SJCRH30 (cell line): ENCODE results near the gene RAP2A. TPM values are rescaled to one million over a fixed set of nuclear protein-coding genes. Genes with fewer than 3 reads are reported as not detected.
A peak's percentile ranks its signal among the peaks of the same experiment; 100 is the strongest.

Experiments used
- DNase-seq, 2 experiments: peaks; one replicate each; pipeline ENCODE4 v3.0.0-alpha.2; 2015 to 2020
- H3K27ac ChIP-seq: fragments of 250-450 bp; sonication (Bioruptor Pico); 2 replicates; pipeline ENCODE4 v1.5.1; 2020; ENCODE audit warnings: mild to moderate bottlenecking, moderate library complexity
- H3K27me3 ChIP-seq: fragments of 250-450 bp; sonication (Bioruptor Pico); 2 replicates; pipeline ENCODE4 v1.5.1; 2020; ENCODE audit warnings: mild to moderate bottlenecking, moderate library complexity
- H3K36me3 ChIP-seq: fragments of 250-450 bp; sonication (Bioruptor Pico); 2 replicates; pipeline ENCODE4 v1.5.1; 2020; ENCODE audit warnings: mild to moderate bottlenecking, moderate library complexity
- H3K4me1 ChIP-seq: fragments of 250-450 bp; sonication (Bioruptor Pico); 2 replicates; pipeline ENCODE4 v1.5.1; 2020; ENCODE audit warnings: mild to moderate bottlenecking, moderate library complexity
- H3K4me3 ChIP-seq: fragments of 250-450 bp; sonication (Bioruptor Pico); 2 replicates; pipeline ENCODE4 v1.5.1; 2020; ENCODE audit warnings: mild to moderate bottlenecking, moderate library complexity
- H3K9me3 ChIP-seq: fragments of 250-450 bp; sonication (Bioruptor Pico); replicated peaks from 2 replicates; pipeline ENCODE4 v1.5.1; 2020; ENCODE audit warnings: mild to moderate bottlenecking, moderate library complexity
- total RNA-seq: library from RNA; depleted of rRNA; stranded (reverse); fragments of >200 nt; shearing (Covaris generic); gene quantifications from 2 replicates; pipeline ENCODE4 v1.2.3, GENCODE V29; 2014

Gene RAP2A
- total RNA-seq, 1 experiment from 2014 or later, result 28.9 TPM

- no peak for DNase-seq
- Histone ChIP-seq H3K27me3 (no peaks in the 10 kb centered on the region), H3K36me3 (no peaks in the 10 kb centered on the region), H3K4me1 (peaks cover 5% of the 10 kb centered on the region), H3K9me3 (no peaks in the 10 kb centered on the region), H3K4me3 (no peak overlapping the region), H3K27ac (no peak overlapping the region)
Observed at GRCh38 chr13:97484301-97484700, 50.3 kb downstream of the RAP2A start.

- no peaks in the 10 kb centered on the region for H3K27me3 ChIP-seq
- DNase-seq, result no peak
- H3K9me3 ChIP-seq, result no peaks in the 10 kb centered on the region
- H3K36me3 ChIP-seq, result no peaks in the 10 kb centered on the region
- no peak overlapping the region for H3K4me3 ChIP-seq
- H3K27ac ChIP-seq, result no peak overlapping the region
- no peaks in the 10 kb centered on the region for H3K4me1 ChIP-seq
Observed at GRCh38 chr13:97485320-97485719, 51.4 kb downstream of the RAP2A start.

GRCh38 chr13:97490702-97491307, 56.8 kb downstream of the RAP2A start:
- peaks cover 4% of the 10 kb centered on the region; the same call in 1 of the 2 replicates for H3K9me3 ChIP-seq
- DNase-seq, result no peak
- H3K27ac ChIP-seq, result no peak overlapping the region
- no peaks in the 10 kb centered on the region for H3K4me1 ChIP-seq
- H3K4me3 ChIP-seq, result no peak overlapping the region
- no peaks in the 10 kb centered on the region for H3K36me3 ChIP-seq
- H3K27me3 ChIP-seq, result no peaks in the 10 kb centered on the region

- Histone ChIP-seq H3K27me3 (no peaks in the 10 kb centered on the region), H3K27ac (no peak overlapping the region), H3K4me3 (no peak overlapping the region), H3K4me1 (no peaks in the 10 kb centered on the region), H3K9me3 (peaks cover 4% of the 10 kb centered on the region; the same call in 1 of the 2 replicates), H3K36me3 (no peaks in the 10 kb centered on the region)
- DNase-seq, result no peak
Observed at GRCh38 chr13:97491452-97491851, 57.5 kb downstream of the RAP2A start.

GRCh38 chr13:97492257-97492656, 58.3 kb downstream of the RAP2A start:
- peaks cover 4% of the 10 kb centered on the region; the same call in 1 of the 2 replicates for H3K9me3 ChIP-seq
- H3K27ac ChIP-seq, result no peak overlapping the region
- DNase-seq, result no peak
- no peaks in the 10 kb centered on the region for H3K36me3 ChIP-seq
- H3K4me3 ChIP-seq, result no peak overlapping the region
- H3K27me3 ChIP-seq, result no peaks in the 10 kb centered on the region
- no peaks in the 10 kb centered on the region for H3K4me1 ChIP-seq

- no peaks in the 10 kb centered on the region for H3K36me3 ChIP-seq
- no peak for DNase-seq
- no peak overlapping the region for H3K27ac ChIP-seq
- H3K4me1 ChIP-seq, result no peaks in the 10 kb centered on the region
- no peak overlapping the region for H3K4me3 ChIP-seq
- no peaks in the 10 kb centered on the region for H3K27me3 ChIP-seq
- H3K9me3 ChIP-seq, result peaks cover 4% of the 10 kb centered on the region; the same call in 1 of the 2 replicates
Observed at GRCh38 chr13:97492684-97493371, 58.9 kb downstream of the RAP2A start.

GRCh38 chr13:97493456-97493855, 59.5 kb downstream of the RAP2A start:
- DNase-seq, result no peak
- H3K36me3 ChIP-seq, result no peaks in the 10 kb centered on the region
- no peak overlapping the region for H3K4me3 ChIP-seq
- H3K27ac ChIP-seq, result no peak overlapping the region
- H3K9me3 ChIP-seq, result peaks cover 4% of the 10 kb centered on the region; the same call in 1 of the 2 replicates
- no peaks in the 10 kb centered on the region for H3K27me3 ChIP-seq
- no peaks in the 10 kb centered on the region for H3K4me1 ChIP-seq

GRCh38 chr13:97495678-97496077, 61.7 kb downstream of the RAP2A start:
- Histone ChIP-seq H3K9me3 (peaks cover 4% of the 10 kb centered on the region; the same call in 1 of the 2 replicates), H3K4me1 (no peaks in the 10 kb centered on the region), H3K36me3 (no peaks in the 10 kb centered on the region), H3K27ac (no peak overlapping the region), H3K4me3 (no peak overlapping the region), H3K27me3 (no peaks in the 10 kb centered on the region)
- no peak for DNase-seq

GRCh38 chr13:97496511-97496910, 62.5 kb downstream of the RAP2A start:
- Histone ChIP-seq H3K27ac (no peak overlapping the region), H3K4me1 (no peaks in the 10 kb centered on the region), H3K36me3 (no peaks in the 10 kb centered on the region), H3K4me3 (no peak overlapping the region), H3K27me3 (no peaks in the 10 kb centered on the region), H3K9me3 (no peaks in the 10 kb centered on the region)
- DNase-seq, result no peak

GRCh38 chr13:97497400-97497799, 63.4 kb downstream of the RAP2A start:
- Histone ChIP-seq H3K36me3 (no peaks in the 10 kb centered on the region), H3K9me3 (no peaks in the 10 kb centered on the region), H3K27me3 (no peaks in the 10 kb centered on the region), H3K4me1 (no peaks in the 10 kb centered on the region), H3K4me3 (no peak overlapping the region), H3K27ac (no peak overlapping the region)
- DNase-seq, result no peak

GRCh38 chr13:97498419-97498818, 64.5 kb downstream of the RAP2A start:
- no peaks in the 10 kb centered on the region for H3K4me1 ChIP-seq
- no peaks in the 10 kb centered on the region for H3K36me3 ChIP-seq
- no peak for DNase-seq
- no peaks in the 10 kb centered on the region for H3K27me3 ChIP-seq
- H3K4me3 ChIP-seq, result no peak overlapping the region
- no peak overlapping the region for H3K27ac ChIP-seq
- no peaks in the 10 kb centered on the region for H3K9me3 ChIP-seq

GRCh38 chr13:97499181-97499580, 65.2 kb downstream of the RAP2A start:
- H3K36me3 ChIP-seq, result no peaks in the 10 kb centered on the region
- H3K9me3 ChIP-seq, result no peaks in the 10 kb centered on the region
- H3K4me3 ChIP-seq, result no peak overlapping the region
- no peaks in the 10 kb centered on the region for H3K27me3 ChIP-seq
- no peak for DNase-seq
- no peaks in the 10 kb centered on the region for H3K4me1 ChIP-seq
- H3K27ac ChIP-seq, result no peak overlapping the region

- H3K9me3 ChIP-seq, result no peaks in the 10 kb centered on the region
- H3K4me3 ChIP-seq, result no peak overlapping the region
- no peaks in the 10 kb centered on the region for H3K36me3 ChIP-seq
- no peaks in the 10 kb centered on the region for H3K27me3 ChIP-seq
- H3K27ac ChIP-seq, result no peak overlapping the region
- H3K4me1 ChIP-seq, result no peaks in the 10 kb centered on the region
- DNase-seq, result no peak
Observed at GRCh38 chr13:97502181-97502580, 68.2 kb downstream of the RAP2A start.

- DNase-seq, result no peak
- no peak overlapping the region for H3K27ac ChIP-seq
- H3K36me3 ChIP-seq, result no peaks in the 10 kb centered on the region
Observed at GRCh38 chr13:97502706-97503105, 68.7 kb downstream of the RAP2A start.

GRCh38 chr13:97505017-97505416, 71.0 kb downstream of the RAP2A start:
- DNase-seq, result no peak
- no peaks in the 10 kb centered on the region for H3K36me3 ChIP-seq
- no peaks in the 10 kb centered on the region for H3K27me3 ChIP-seq
- H3K9me3 ChIP-seq, result no peaks in the 10 kb centered on the region
- H3K27ac ChIP-seq, result no peak overlapping the region
- no peak overlapping the region for H3K4me3 ChIP-seq
- no peaks in the 10 kb centered on the region for H3K4me1 ChIP-seq

More at GRCh38 chr13:97502706-97503105, 68.7 kb downstream of the RAP2A start:
- Histone ChIP-seq H3K4me1 (no peaks in the 10 kb centered on the region), H3K4me3 (no peak overlapping the region), H3K27me3 (no peaks in the 10 kb centered on the region), H3K9me3 (no peaks in the 10 kb centered on the region)

GRCh38 chr13:97506511-97506910, 72.5 kb downstream of the RAP2A start:
- Histone ChIP-seq H3K4me3 (no peak overlapping the region), H3K9me3 (0 out of 2 replicates have a peak, but pooled peaks cover 2% of the 10 kb centered on the region), H3K4me1 (no peaks in the 10 kb centered on the region), H3K36me3 (no peaks in the 10 kb centered on the region), H3K27me3 (no peaks in the 10 kb centered on the region), H3K27ac (no peak overlapping the region)
- DNase-seq, result peak; percentile 26 to 43
